ENCODE results near the gene LMBR1.
"Not testable (repeated sequence)": the region's sequence is repeated elsewhere in the genome, so short reads cannot be mapped to it uniquely, and the experiment has no call there.

LMBR1 gene

DNA sequence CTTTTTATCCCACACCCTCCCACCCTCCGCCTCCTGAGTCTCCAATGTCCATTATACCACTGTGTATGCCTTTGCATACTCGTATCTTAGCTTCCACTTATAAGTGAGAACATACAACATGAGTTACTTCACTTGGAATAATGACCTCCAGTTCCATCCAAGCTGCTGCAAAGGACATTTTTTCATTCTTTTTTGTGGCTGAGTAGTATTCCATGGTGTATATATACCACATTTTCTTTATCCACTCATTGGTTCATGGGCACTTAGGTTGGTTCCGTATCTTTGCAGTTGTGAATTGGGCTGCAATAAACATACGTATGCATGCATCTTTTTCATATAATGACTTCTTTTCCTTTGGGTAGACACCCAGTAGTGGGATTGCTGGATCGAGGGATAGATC, 245.7 kb downstream of the LMBR1 start:
- DNase-seq = not testable (repeated sequence)

DNA sequence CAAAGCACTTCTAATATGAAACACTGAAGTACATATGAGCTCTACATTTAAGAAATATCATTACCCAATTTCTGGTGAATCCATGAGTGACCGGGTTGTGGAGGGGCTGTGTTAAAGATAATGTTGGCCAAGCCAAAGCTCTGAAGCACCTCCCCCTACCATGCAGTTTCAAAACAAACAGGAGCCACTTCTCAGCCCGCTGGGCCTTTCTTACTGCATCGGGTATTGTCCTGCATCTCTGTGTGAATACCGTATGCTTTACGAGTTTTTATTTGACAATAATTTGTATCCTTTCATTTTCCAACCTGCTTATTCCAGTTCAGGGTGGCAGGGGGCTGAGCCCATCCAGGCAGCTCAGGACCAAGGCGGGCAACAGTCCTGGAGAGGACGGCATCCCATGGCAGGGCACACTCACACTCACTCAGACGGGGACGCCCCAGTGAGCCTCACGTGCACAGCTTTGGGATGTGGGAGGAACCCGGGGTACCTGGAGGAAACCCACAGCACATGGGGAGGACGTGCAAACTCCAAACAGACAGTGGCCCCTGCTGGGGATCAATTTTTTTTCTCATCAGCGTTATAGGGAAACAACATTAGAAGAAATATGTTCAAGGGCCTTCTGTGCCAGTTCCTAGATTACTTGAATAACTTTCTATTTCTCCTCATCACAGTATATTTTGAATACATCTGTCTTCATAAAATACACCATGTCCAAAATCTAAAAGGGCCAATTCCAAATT, 250.5 kb downstream of the LMBR1 start:
- DNase-seq = no peak

DNA sequence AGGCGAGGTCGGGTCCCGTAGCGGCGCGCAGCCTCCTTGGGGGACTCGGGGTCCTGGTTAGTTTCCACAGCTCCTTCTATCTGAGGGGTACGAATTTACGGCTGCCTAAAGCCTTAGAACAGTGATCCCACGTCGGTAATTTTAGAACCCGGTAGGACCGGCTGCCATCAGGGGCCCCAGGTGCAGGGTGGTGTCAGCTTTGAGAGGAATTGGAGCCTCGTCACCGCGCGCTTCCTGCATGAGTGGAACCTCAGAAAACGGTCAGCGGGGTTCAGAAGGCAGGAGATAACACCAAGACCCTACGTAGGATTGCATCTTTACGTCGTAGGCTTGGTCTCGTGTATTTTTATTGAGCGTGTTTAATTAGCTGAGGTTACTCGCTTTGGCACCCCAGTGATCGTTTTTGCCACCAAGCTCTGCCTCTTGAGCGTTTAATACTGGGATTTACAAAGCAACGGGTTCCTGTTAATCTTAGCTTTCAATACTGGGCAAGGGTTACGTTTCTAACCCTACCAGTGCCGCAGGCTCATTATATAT, 252.0 kb downstream of the LMBR1 start:
- no peak for DNase-seq

DNA sequence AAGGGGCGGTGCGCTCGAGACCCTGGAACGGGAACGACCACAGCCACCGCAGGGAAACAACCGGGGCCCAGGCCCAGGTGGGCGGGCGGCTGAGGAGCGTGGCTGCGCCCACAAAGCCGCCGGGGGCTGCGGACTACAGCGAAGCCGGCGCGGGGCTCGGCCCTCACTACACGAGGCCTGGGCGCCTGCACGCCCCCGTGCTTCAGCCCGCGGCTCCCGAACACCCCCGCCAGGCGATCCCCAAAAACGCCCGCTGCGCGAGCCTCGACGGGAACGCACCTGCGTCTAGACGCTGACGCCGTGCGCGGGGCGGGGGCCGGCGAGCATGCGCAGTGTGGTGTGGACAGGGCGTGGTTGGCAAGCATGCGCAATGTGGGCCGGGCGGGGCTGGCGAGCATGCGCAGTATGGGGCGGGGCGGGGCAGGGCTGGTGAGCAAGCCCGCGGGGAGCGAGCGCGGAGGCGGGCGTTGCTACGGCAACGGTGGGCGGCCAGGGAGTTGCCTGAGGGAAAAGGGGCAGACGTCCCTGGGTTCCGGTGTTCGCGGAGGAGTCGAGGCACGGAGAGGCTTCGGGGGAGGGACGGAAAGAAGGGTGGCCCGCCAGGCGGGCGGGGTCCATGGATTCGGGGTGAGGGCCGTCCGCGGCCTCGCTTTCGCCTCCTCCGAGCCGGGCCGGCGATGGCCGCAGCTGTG, 252.6 kb downstream of the LMBR1 start, which contains the start of gene RNF32:
TSS of gene RNF32 (plus strand) at position 518 of the 692 bp plus-strand sequence. CDS start 3,104 bp downstream, outside the sequence.
- peak; percentile 18 for DNase-seq

DNA sequence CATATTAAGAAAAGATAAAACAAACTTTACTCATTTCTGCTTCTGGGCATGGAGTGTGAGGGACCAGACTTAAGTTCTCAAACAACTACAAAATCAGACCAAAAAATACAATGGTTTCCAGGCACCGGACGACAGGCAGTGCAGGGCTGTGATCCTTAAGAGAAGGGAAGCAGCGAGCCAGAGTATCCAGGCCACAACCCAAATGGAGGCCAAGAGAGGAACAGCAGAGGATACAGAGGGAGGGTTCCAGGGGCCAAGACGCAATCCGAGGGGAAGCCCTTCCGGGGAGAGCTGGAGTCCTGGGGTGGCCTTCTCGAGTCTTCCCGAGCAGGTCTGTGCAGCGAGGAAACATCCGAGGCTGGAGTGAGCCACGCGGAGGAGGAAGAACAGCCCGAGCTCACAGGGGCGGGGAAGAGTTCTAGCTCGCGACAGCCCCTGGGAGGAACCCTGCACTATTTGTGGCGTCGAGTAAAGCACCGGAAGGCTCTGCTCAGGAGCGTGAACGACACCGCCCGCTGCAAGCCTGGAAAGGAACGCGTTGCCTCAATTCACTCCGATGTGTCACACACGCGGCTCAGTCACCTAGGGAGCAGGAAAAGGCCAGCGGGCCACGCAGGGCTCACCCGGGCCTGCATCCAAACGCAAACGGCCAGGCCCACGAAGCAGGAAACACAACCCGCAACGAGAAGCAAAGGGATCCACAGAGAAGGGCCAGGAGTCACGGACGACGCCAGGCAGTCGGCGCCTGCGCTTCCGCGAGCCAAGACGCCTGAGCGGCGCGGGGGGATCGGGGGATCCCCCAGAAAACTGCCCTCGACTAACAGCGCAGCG, 253.3 kb downstream of the LMBR1 start:
- no peak for DNase-seq

DNA sequence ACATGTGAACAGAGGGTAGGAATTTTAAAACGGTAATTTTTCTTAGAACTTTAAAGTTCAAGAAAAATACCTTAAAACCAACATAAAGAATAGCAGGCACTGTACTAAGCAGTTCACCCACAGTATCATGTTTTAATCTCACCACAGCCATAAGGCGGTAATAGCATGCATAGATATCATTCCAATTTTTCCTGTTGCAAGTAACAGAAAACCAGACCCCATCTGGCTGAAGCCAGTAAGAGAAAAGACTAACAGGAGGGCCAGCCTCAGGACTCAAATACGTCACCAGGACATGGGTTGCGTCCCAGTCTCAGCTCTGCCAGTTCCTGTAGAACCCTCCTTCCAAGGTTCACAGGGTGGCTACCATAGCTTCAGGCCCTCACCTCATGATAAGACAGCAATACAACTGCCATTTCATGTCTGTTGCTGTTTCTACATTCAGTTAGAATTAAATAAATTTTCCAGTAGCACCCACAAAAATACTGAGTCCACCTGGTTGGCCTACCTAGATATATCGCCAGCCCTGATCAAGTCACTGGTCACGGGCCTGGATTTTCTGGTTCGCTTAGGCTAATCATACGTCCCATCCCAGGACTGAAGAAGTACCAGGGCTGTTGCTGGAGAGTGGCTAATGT, 254.4 kb downstream of the LMBR1 start:
- no peak for DNase-seq

DNA sequence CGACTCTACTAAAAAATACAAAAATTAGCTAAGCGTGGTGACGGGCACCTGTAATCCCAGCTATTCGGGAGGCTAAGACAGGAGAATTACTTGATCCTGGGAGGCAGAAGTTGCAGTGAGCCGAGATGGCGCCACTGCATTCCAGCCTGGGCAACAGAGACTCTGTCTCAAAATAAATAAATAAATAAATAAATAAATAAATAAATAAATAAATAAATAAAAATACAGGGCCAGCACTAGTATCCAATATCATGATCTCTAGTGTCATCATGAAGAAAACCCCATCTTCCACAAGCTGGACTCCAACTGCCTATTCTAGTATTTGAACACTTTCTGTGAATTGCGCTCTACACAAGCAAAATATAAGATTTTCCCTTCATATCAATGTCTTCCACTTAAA, 255.9 kb downstream of the LMBR1 start:
- not testable (repeated sequence) for DNase-seq

DNA sequence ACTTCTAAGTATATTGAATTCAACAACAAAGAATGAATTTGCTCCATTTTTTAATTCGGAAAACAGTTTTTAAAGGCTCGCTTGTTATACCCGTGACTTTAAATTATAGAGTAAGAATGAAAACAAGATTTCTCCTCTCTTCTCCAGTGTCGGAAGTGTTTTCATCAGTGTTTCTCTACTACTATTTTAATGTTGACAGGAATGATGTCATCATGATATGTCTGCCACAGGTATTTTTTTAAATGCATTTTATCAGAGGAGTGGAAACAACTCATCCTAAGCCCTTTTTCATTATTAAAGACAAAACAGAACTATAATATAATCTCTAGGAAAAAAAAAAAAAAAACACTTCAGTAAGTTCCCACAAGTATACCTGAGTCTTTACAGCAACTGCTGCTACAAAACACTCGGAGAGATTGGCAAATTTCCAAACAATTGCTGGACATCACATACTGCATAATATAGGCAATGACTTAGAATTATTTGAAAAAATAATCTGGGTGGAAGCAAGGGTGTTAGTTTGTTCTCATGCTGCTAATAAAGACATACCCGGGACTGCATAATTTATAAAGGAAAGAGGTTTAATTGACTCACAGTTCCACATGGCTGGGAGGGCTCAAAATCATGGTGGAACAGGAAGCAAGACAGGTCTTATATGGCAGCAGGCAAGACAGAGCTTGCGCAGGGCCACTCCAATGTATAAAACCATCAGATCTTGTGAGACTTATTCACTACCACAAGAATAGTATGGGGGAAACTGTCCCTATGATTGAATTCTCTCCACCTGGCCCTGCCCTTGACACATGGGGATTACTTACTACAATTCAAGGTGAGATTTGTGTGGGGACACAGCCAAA, 257.2 kb downstream of the LMBR1 start:
- DNase-seq = no peak

DNA sequence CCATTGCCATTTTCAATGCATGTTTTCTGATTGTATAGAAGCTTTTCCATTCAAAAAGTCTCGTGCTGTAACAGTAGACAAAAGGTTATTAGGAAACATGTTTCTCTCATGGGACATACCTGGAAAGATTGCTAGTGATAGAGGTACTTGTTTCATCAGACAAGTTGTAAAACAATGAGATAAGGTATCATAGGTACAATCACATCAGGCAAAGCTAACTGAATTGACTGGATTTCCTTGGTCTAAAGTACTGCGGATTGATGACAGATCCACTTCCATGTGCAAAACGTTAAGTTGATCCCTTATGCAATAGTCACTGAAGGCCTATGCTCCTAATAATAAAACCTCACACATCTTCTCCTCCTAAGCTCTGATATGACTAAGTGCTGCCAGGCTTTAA, 258.9 kb downstream of the LMBR1 start:
- no peak for DNase-seq

DNA sequence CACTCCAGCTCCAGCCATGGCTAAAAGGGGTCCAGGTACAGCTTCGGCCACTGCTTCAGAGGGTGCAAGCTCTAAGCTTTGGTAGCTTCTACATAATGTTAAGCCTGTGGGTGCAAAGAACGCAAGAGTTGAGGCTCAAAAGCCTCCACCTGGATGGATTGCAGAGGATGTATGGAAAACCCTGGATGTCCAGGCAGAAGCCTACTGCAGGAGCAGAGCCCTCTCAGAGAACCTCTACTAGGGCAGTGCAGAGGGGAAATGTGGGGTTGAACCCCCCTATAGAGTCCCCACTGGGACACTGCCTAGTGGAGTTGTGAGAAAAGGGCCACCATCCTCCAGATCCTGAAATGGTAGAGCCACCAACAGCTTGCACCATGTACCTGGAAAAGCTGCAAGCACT, 263.1 kb downstream of the LMBR1 start:
- no peak for DNase-seq

DNA sequence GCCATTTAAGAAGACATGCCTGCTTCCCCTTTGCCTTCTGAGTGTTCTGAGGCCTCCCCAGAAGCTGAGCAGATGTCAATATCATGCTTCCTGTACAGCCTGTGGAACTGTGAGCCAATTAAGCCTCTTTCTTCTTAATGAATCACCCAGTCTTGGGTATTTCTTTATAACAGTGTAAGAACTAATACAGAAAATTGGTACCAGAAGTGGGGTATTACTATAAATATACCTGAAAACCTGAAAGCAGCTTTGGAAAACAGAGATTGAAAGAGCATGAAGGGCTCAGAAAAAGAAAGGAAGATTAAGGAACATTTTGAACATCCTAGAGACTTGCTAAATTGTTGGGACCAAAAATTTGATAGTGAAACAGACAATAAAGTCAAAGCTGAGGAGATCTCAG, 264.4 kb downstream of the LMBR1 start:
- no peak for DNase-seq

Data from SIG-M5 (cell line).